Muscle of leg (tissue), 11 donors: Measurements from ENCODE around the gene HIPK2. TPM values are rescaled to one million over a fixed set of nuclear protein-coding genes. Genes with fewer than 3 reads are reported as not detected.
A peak's percentile ranks its signal among the peaks of the same experiment; 100 is the strongest.

Experiments
- DNase-seq: peaks from one replicate; pipeline ENCODE4 v3.0.0; 2013
- H3K27ac ChIP-seq: one replicate; pipeline ENCODE4 v1.5.1; 2013; ENCODE audit warnings: mild to moderate bottlenecking, low read length, control low read depth
- H3K27me3 ChIP-seq: one replicate; pipeline ENCODE4 v1.6.1; 2013; ENCODE audit warnings: low read length; ENCODE audit not compliant: control insufficient read depth, insufficient read depth
- H3K36me3 ChIP-seq: one replicate; pipeline ENCODE4 v1.6.1; 2013; ENCODE audit warnings: low read length; ENCODE audit not compliant: control insufficient read depth, insufficient read depth
- H3K4me1 ChIP-seq: one replicate; pipeline ENCODE4 v1.6.1; 2013; ENCODE audit warnings: low read length; ENCODE audit not compliant: control insufficient read depth, insufficient read depth
- H3K4me3 ChIP-seq: one replicate; pipeline ENCODE4 v1.5.1; 2013; ENCODE audit warnings: low read length, control low read depth
- H3K9me3 ChIP-seq: replicated peaks from 2 replicates; pipeline ENCODE4 v1.6.1; 2013; ENCODE audit warnings: low read depth, low read length; ENCODE audit not compliant: control insufficient read depth
- WGBS: methylation state at CpG from one replicate; pipeline ENCODE4 v1.1.5; 2013; ENCODE audit warnings: missing lambda C conversion rate; ENCODE audit not compliant: insufficient coverage; 5-methylcytosine and 5-hydroxymethylcytosine counted together
- polyA plus RNA-seq, 8 donors: library from polyadenylated mRNA; unstranded; fragments of 120-200 nt; gene quantifications; one replicate each; pipeline versions ENCODE4 v1.2.1 to v1.2.3, GENCODE V29; 2013; ENCODE audit warnings: inconsistent platforms in 1 of 8, low replicate concordance in 1 of 8; ENCODE audit not compliant: insufficient read length in 8 of 8, insufficient read depth in 1 of 8
- total RNA-seq: library from RNA; stranded (reverse); fragments of 120-200 nt; gene quantifications from one replicate; pipeline ENCODE4 v1.2.4, GENCODE V29; 2013

The HIPK2 gene
- total and polyA plus RNA-seq, 9 donors: 6.6 to 14.2 (median 10.3) TPM

DNA sequence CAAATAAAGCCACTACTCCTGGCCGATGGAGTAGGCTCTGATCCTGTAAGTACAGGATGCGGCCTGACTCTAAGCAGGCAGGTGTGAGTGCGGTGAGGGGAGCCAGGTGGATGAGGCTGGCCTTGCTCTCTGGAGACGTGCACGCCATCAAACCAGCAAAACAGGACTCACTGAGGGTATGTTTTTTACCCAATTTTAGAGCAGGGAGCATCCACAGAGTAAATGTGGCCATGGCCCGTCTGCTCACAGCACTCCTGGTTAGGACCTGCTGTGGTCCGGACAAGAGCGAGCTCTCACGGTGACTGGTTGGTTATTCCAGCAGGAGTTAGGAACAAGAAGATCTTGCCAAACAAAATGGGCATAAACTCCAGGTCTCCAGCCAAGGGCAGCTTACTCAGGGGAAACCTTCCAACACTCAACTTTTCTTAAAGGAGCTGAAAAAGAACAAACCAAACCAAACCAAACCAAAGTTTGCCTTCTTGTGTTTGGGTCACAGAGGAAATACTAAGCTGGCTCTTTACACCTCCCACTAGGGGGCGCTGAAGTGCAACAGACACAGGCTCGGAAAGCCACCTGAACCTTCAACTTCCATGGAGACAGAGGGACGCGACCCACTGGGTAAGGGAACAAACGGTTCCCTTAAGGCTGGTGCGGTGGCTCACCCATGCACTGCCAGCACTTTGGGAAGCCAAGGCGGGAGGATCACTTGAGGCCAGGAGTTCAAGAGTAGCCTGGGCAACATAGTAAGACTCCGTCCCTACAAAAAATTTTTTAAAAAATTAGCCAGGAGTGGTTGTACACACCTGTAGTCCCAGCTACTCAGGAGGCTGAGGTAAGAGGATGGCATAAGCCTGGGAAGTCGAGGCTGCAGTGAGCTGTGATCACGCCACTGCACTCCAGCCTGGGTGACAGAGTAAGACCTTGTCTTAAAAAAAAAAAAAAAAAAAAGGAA lies 131.9 kb downstream of the HIPK2 start:
- 55% methylated on average over 15 of the region's 19 CpGs for WGBS
- H3K4me3 ChIP-seq: no peak overlapping the region
- H3K27ac ChIP-seq: no peak overlapping the region
- H3K4me1 ChIP-seq: peaks cover 16% of the 10 kb centered on the region
- no peaks in the 10 kb centered on the region for H3K9me3 ChIP-seq
- DNase-seq: peak; percentile 85
- H3K36me3 ChIP-seq: no peaks in the 10 kb centered on the region
- no peaks in the 10 kb centered on the region for H3K27me3 ChIP-seq

GRCh38 chr7:139643951-139644585 lies 133.7 kb downstream of the HIPK2 start:
- Histone ChIP-seq H3K4me3 (no peak overlapping the region), H3K27ac (no peak overlapping the region), H3K9me3 (no peaks in the 10 kb centered on the region), H3K27me3 (no peaks in the 10 kb centered on the region), H3K4me1 (peaks cover 11% of the 10 kb centered on the region), H3K36me3 (no peaks in the 10 kb centered on the region)
- DNase-seq: no peak
- WGBS: 95% methylated on average over 5 of the region's 6 CpGs

GRCh38 chr7:139642283-139642682 lies 135.5 kb downstream of the HIPK2 start:
- H3K9me3 ChIP-seq: no peaks in the 10 kb centered on the region
- 69% methylated on average over 2 of the region's 4 CpGs for WGBS
- H3K4me1 ChIP-seq: peaks cover 7% of the 10 kb centered on the region
- no peak overlapping the region for H3K27ac ChIP-seq
- no peak for DNase-seq
- no peak overlapping the region for H3K4me3 ChIP-seq
- no peaks in the 10 kb centered on the region for H3K36me3 ChIP-seq
- H3K27me3 ChIP-seq: no peaks in the 10 kb centered on the region

DNA sequence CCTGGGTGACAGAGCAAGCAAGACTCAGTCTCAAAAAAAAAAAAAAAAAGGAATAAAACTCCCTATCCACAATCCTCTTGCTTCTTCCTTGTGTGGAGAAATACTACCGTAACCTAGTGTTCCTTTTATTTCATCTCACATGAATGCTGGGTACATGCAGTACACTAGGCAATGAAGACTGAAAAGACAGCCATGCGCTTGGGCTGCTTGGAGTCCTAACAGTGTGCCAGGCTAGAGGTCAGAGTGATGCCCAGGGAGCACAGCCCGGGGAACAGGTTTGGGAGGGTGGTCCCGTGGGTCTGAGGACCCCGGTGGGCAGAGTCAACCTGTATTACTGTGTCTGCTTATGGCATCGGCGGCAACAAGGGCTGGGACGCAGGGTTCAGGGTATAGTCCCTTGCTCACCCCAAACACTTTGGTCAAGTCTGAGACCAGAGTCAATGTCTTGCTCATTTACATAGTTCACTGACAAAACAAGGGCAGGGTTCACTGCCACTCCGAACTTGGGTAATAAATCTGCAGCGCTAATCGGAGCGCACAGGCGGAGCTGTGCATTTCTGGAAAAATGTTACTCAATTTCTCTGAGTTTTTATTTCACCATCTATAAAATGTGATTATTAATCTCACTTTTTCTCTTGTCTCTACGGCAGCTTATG lies 136.3 kb downstream of the HIPK2 start:
- no peaks in the 10 kb centered on the region for H3K36me3 ChIP-seq
- no peak overlapping the region for H3K27ac ChIP-seq
- H3K4me3 ChIP-seq: no peak overlapping the region
- H3K9me3 ChIP-seq: peaks cover 5% of the 10 kb centered on the region
- H3K4me1 ChIP-seq: peaks cover 4% of the 10 kb centered on the region
- H3K27me3 ChIP-seq: no peaks in the 10 kb centered on the region
- DNase-seq: no peak
- 93% methylated on average over 7 of the region's 14 CpGs for WGBS

GRCh38 chr7:139640681-139641080 lies 137.1 kb downstream of the HIPK2 start:
- 100% methylated on average over 1 of the region's 2 CpGs for WGBS
- H3K9me3 ChIP-seq: peaks cover 5% of the 10 kb centered on the region

GRCh38 chr7:139639563-139639962 lies 138.2 kb downstream of the HIPK2 start:
- no peaks in the 10 kb centered on the region for H3K36me3 ChIP-seq
- H3K27ac ChIP-seq: no peak overlapping the region
- no peak overlapping the region for H3K4me3 ChIP-seq
- WGBS: no CpG with 5 or more reads among the region's 6 CpGs
- no peaks in the 10 kb centered on the region for H3K27me3 ChIP-seq
- H3K4me1 ChIP-seq: no peaks in the 10 kb centered on the region
- H3K9me3 ChIP-seq: peaks cover 5% of the 10 kb centered on the region
- no peak for DNase-seq

More at GRCh38 chr7:139640681-139641080, 137.1 kb downstream of the HIPK2 start:
- H3K36me3 ChIP-seq: no peaks in the 10 kb centered on the region
- H3K4me3 ChIP-seq: no peak overlapping the region
- no peaks in the 10 kb centered on the region for H3K4me1 ChIP-seq
- no peak overlapping the region for H3K27ac ChIP-seq
- no peaks in the 10 kb centered on the region for H3K27me3 ChIP-seq
- no peak for DNase-seq

DNA sequence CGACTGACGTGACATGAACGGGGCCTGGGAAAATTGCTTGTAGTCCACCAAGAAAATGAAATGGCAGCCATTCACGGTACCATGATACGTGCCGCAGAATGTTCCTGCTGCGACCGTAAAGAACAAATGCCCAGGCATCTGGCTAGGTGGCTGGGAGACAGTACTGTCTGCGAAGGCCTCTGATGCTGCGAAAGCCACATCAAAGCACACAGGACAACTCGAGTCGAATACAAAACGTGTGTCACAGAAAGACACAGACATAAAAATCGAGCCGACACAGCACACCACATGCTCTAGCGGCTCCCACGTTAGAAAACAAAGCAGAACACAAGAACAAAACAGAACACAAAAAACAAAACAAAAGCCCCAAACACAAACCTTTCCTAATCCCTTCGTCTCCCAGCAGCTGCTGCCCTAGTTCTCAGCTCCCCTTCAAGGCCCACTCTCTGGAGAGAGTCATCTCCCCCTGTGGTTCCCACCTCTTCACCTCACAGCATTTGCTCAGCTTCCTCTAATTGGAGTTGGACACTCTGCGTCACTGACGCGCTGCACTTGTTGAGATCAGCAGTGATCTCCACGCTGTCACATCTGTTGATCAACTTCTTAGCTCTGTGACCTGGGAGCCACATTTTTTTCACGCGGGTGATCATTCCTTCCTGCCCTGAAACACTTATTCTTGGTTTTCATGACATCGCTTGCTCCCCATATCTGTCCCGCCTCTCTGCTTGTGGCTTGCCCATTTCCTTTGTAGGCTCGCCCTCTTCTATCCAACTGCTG lies 142.1 kb downstream of the HIPK2 start:
- Histone ChIP-seq H3K4me3 (no peak overlapping the region), H3K36me3 (peaks cover 8% of the 10 kb centered on the region), H3K9me3 (peaks cover 5% of the 10 kb centered on the region), H3K4me1 (no peaks in the 10 kb centered on the region), H3K27ac (no peak overlapping the region), H3K27me3 (no peaks in the 10 kb centered on the region)
- no peak for DNase-seq
- 77% methylated on average over 25 of the region's 27 CpGs for WGBS

DNA sequence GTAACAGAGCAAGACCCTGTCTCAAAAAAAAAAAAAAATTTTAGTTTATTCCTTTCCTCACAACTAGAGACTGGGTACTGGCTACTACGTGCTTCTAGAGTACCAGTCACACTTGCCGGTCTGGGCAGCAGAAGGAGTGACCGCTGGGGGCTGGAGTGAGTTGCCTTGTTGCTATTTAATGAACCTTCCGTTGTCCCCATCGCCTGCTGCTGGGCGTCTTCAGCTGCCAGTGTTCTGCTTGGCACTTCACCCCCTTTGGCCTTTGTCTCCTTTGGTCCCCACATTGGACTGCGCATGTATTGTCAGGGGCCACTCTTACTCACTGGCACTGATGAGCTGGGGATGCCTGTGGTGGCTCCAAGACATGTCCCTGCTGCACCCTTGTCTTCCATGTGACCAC lies 143.7 kb downstream of the HIPK2 start:
- no peak for DNase-seq
- Histone ChIP-seq H3K9me3 (peaks cover 5% of the 10 kb centered on the region), H3K27me3 (no peaks in the 10 kb centered on the region), H3K4me1 (no peaks in the 10 kb centered on the region), H3K36me3 (peaks cover 11% of the 10 kb centered on the region), H3K27ac (no peak overlapping the region), H3K4me3 (no peak overlapping the region)
- 90% methylated on average over 4 of the region's 7 CpGs for WGBS

GRCh38 chr7:139631520-139632031 lies 146.2 kb downstream of the HIPK2 start:
- H3K27ac ChIP-seq: no peak overlapping the region
- no peaks in the 10 kb centered on the region for H3K27me3 ChIP-seq
- WGBS: no CpG with 5 or more reads among the region's 5 CpGs
- H3K36me3 ChIP-seq: peaks cover 26% of the 10 kb centered on the region
- no peak overlapping the region for H3K4me3 ChIP-seq
- no peak for DNase-seq
- no peaks in the 10 kb centered on the region for H3K4me1 ChIP-seq
- H3K9me3 ChIP-seq: peaks cover 1% of the 10 kb centered on the region
